H4 (cell line): ENCODE results near the gene HDAC9. TPM values are rescaled to one million over a fixed set of nuclear protein-coding genes. Genes with fewer than 3 reads are reported as not detected.
"Not testable (repeated sequence)": the region's sequence is repeated elsewhere in the genome, so short reads cannot be mapped to it uniquely, and the experiment has no call there.

Source experiments
- DNase-seq: peaks from one replicate; pipeline ENCODE4 v3.0.0-alpha.2; 2015; ENCODE audit warnings: low spot score
- total RNA-seq: library from RNA; depleted of rRNA; stranded (reverse); fragments of >200 nt; shearing (Covaris generic); gene quantifications from 2 replicates; pipeline ENCODE4 v1.2.3, GENCODE V29; 2014

HDAC9 gene
- total RNA-seq, 1 experiment from 2014 or later, result 22.5 TPM

DNA sequence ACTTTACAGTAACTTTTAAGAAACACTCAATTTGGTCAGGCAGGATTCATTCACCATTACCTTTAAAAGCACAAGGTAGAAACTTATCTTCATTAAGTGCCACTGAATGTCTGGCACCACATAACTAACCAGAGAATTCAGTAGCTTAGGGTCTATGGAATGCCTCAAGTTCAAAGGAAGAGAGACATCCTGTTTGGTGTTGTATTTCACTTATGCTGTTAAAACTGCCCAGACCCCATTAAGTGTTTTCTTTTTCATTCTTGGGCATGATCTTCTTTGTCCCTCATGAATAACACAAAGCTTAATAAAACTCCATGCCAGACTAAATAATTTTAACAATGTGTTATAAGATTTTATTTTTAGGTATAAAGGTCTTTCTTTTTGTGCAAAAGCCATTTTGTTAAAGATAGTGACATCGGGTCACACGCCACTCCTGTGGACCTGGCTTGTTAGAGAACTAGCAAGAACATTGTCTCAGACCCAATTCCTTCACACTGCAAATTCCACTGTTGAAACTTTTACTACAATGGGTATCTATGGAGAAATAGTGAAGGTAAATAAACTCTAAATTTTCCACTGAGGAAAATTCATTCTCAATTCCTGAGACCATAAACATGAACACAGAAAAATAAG is 400.9 kb downstream of the HDAC9 start:
- no peak for DNase-seq

DNA sequence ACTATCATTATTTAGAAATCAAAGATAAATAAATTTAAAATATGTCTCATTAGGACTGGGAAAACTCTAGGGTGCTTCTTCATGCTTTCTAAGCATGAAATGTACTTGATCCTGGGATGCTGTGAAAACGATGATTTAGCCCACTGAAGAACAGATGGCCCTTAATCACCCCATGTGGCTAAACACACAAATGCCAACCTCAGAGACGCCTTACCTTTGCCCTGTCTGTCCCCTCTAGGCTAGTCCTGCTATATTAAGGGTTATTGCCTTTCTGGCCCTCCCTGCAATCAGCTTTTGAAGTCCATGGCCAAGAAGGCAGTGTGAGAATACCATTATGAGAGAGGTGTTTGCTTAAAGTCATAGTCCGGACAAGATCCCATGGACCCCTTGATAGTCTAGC is 404.7 kb downstream of the HDAC9 start:
- DNase-seq, result no peak

DNA sequence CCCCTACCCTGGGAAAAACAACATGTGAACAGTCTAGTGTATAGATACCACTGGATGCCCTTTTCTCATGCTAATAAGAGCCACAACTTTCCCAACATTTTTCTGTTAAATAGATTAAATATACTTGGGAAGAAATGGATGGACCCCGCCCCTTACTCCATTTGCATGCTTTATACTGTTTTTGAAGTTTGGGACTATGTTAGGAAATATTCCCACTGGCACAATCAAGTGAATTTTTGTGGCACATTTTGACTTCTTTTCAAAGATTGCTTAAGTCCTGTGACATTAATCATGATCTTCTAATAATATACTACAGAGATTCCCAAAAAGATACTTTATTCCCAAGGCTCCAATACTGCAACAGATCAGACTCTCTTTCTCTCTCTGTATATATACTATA is 405.3 kb downstream of the HDAC9 start:
- DNase-seq, result no peak

GRCh38 chr7:18901351-18901750 is 405.8 kb downstream of the HDAC9 start:
- DNase-seq, result peak; percentile 84

- DNase-seq, result peak; percentile 53
Observed at GRCh38 chr7:18901982-18902421, 406.5 kb downstream of the HDAC9 start.

DNA sequence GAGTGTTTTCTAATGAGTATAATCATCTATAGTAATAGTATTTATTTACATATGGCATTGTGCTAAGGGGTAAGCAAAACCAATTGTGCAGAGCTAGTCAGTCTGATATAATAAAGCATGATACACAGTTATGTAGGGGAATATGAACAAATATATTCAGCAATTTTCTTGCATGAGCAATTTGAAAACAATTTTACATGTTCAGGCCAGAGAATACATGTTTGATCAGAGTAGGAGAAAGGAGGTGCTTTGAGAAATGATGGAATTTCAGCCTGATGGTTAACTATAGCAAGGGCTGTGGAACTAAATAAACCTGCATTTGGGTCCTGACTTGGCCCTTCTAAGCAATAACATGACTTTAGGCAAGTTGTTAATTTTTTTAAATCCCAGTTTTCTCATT is 407.3 kb downstream of the HDAC9 start:
- DNase-seq, result no peak

DNA sequence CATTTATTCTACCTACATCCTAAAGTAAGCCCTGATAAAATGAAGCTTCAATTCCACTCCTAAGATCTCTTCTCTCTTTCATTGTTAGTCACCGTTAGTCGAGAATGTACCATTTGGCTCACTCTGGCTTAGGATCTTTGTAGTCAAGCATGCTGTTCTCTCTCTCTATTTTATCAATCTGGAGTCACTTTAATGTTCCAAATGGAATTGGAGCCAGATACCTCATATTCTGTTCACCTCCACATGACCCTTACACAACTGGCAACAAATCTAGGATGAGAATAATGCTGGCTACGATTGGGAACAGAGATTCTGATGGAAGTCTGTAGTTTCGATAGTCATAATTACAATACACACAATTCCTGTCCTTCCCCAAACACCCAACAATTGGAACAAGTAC is 408.1 kb downstream of the HDAC9 start:
- no peak for DNase-seq

DNA sequence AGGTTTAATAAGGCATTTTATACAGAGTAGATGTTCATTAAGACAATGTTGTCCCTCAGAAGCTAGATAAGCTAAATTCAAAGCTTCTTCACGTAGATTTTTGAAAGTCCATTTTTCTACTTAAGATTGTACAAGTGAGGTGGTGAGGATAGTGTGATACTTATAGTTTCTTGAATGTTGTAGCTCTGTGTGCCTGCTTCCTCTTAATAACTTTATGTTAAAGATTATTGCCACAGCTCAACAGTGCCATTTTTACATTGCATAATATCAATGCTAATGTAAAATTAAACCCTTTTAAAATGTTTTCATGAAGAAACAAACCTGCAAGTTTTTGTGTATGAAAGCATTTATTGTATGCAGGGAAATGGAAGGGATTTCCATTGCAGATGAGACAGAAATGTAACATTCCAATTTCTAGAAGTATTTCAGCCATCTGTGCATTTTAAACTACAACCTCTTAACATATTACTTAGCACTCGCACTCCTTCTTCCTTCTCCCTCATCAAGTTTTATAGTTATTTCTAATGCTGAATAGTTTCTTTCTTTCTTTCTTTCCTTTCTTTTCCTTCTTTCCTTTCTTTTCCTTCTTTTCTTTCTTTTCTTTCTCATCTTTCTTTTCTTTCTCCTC is 409.9 kb downstream of the HDAC9 start:
- no peak for DNase-seq

- DNase-seq, result no peak
Observed at GRCh38 chr7:18906901-18907300, 411.4 kb downstream of the HDAC9 start.

DNA sequence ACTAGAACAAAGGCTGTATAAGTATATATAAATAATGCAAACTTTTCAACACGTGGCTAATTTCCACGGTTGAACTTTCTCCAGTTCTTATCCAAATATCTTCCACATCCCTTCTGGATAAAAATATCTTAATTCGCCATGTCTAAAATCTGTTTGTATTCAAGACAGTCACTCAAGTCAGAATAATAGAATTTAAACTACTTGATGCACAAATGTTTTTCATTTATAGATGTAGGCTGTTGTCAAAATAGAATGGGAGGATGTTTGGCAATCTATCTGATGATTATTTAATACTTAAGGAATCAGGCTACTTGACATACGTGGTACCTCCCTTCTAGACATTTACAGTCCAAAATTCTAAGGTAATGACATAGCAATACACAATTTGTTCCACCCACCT is 417.6 kb downstream of the HDAC9 start:
- DNase-seq, result no peak

DNA sequence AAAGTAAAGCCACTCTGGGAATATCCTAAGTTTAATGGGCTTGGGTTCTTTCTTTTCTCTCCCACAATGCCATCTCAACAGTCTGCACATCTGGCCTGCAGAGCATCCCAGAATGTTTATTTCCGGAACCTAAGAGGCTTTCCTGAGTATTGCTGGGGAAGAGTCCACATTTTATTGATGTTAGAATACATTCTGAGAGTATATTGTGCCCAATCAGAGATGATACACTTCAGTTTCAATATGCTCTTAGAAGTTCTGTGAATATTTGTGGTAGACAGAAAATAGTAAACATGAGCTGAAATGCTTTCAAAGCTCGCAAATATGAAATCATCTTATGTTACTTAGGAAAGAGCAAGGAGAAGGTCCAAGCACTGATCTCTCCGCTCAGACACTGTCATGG is 421.3 kb downstream of the HDAC9 start:
- DNase-seq, result no peak

- no peak for DNase-seq
Observed at GRCh38 chr7:18927134-18927533, 431.6 kb downstream of the HDAC9 start.

- DNase-seq, result no peak
Observed at GRCh38 chr7:18936265-18936664, 440.7 kb downstream of the HDAC9 start.

DNA sequence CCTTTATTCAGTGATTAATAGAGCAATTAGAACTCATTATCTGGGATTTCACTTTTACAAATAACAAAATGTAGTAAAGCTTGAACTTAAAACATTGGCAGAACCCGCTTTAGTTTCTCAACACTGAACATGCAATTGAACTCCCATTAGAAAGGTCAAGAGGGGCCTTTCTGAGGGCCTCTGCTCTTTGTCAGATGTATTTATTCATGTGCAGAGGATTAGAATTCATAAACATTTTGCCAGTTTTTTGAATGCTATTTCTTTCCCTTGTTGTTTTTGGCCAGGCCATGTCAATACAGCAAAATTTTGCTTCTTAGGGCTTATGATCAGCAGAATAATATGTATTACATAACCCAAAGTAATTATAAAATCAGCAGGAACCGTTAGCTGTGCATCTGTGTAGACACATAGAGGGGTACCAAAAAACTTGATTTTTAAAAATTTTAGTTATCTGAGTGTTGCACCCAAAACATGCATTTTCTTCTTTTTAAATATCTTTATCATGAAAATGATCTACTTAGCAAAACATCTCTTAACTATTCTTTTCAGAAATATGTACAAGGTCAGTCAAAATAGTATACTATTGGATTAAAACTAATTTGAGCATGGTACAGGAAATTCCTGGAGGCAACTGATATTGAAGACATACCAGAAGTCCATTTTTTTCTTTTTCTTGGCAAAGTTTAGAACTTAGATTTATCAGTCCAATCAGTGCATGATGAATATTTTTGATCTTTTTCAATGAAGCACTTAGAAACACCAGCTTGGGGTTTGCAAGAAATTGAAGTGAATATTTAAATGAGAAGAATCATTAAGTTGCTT is 444.4 kb downstream of the HDAC9 start:
- DNase-seq, result no peak

DNA sequence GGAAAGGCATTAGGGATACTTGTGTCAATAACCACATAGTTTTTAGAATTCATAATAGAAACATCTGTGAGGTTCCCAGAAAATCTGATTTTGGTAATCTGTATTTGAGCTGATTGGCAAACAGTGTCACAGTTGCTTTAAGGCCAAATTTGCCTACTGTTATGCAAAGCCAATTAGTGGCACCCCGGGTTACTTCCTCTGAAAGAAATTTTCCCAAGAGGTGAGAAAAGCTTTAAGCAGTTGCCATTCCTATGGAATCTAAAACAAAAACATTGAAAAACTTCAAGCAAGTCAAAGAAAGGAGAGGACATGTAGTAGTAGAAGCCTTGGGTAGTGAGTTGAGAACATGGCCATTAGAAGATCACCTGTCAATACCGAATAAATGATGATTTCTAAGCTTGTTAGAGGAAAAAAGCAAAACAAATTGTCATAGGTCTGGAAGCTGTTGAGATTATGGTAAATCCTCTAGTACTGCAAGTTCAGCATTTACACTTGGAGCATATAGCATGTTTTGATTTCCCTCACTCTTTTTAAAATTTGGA is 445.1 kb downstream of the HDAC9 start:
- DNase-seq, result no peak

- no peak for DNase-seq
Observed at GRCh38 chr7:18941207-18941606, 445.7 kb downstream of the HDAC9 start.

- DNase-seq, result no peak
Observed at GRCh38 chr7:18948521-18948920, 453.0 kb downstream of the HDAC9 start.

DNA sequence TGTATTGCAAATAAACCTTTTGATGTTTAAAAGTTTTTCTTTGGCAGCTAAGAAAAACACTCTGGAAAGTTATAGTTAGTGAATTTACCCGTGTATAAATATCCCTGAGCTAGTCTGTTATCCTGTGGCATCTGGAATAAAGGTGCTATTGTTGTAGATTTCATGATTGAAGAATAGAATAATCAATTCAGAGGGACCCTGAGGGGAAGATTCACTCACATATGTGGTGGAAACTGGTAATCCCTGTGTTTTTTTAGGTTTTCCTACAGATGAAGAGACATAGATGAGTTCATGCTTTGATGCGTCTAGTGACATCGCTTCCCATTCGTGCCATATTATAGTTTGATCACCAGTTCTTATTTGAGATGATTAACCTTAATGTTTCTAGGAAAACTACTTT is 457.3 kb downstream of the HDAC9 start:
- no peak for DNase-seq

DNA sequence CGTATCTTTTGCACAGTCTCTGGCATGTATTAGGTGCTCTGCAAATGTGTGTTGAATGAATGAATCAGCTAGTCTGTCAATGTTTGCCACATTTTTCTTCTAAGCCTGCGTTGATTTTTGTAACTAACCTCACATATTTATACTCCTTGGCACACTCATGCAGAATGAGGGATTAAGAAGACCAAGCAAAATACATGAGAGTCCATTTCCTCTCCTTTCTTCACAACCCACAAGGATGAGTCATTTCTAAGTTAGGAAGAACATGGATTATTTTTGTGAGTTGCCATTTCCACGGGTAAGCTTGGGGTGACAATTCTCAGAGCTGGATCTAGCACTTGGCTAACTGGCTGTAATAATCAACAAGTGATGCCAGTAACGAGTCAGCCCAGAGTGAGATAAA is 463.1 kb downstream of the HDAC9 start:
- DNase-seq, result peak; percentile 93

DNA sequence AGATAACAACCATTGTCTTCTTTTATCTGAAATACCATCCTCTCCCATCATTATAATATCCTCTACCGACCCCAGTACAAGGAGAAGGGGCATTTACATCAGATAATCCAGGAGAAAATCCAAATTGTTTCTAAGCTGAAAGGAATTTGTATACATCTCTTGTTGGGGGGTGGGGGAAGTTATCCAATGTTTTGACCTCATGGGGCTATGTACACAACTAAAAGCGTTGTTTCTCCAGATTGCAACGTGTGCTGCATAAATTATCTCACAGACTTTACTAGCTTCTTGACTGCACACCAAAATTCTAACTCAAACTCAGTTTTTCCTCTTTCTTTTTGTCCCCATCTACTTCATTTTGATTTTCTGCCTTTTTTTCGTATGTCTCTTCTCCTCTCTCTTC is 465.2 kb downstream of the HDAC9 start:
- no peak for DNase-seq

DNA sequence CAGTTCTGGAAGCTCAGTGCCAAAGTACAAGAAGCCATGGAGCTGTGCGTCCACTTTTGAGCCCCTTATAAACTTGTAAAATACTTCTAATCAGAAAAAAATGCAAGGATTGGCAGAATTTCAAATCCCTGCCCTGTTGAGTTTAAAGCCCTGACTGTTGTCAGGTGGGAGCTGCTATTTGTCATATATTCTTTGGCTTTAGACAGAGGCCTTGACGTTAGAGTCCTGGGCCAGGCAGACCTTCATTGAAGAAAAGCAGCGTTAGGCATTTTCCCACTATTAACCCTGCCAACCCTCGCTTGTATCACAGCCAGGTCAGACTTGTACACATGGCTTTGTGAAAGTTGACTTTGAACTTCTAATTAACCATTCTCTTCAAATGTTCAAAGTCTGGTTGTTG is 466.5 kb downstream of the HDAC9 start:
- DNase-seq, result no peak

- DNase-seq, result no peak
Observed at GRCh38 chr7:18965657-18966056, 470.1 kb downstream of the HDAC9 start.

DNA sequence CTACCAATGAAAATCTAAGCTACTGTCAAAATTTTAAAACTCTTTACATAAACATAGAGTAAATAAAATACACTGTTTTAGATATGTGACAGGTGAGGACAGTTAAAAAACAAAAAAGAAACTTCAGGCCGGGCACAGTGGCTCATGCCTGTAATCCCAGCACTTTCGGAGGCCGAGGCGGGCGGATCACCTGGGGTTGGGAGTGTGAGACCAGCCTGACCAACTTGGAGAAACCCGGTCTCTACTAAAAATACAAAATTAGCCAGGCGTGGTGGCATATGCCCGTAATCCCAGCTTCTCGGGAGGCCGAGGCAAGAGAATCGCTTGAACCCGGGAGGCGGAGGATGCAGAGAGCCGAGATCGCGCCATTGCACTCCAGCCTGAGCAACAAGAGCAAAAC is 472.2 kb downstream of the HDAC9 start:
- DNase-seq, result not testable (repeated sequence)
